GM18526 (cell line): ENCODE results near the gene SEC24A.

Experiments
- POLR2A ChIP-seq: IDR thresholded peaks from 3 replicates; pipeline ENCODE4 v1.6.1; 2011; ENCODE audit not compliant: insufficient read length; ENCODE audit errors: extremely low read depth

The SEC24A gene

DNA sequence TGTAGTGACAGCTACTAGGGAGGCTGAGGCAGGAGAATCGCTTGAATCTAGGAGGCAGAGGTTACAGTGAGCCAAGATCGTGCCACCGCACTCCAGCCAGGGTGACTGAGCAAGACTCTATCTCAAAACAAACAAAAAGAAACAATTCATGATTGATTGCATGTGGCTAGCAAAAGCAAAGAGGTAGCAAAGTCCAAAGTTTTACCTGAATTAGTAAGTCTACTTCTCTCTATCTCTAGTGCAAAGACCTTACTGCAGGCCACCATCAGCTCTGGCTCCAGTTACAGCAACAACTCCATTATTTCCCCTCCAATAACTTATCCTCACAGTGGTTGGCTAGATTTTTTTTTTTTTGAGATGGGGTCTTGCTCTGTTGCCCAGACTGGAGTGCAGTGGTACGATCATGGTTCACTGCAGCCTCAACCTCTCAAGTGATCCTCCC lies 9.8 kb upstream of the SEC24A start:
- TF ChIP-seq POLR2A: no peak

DNA sequence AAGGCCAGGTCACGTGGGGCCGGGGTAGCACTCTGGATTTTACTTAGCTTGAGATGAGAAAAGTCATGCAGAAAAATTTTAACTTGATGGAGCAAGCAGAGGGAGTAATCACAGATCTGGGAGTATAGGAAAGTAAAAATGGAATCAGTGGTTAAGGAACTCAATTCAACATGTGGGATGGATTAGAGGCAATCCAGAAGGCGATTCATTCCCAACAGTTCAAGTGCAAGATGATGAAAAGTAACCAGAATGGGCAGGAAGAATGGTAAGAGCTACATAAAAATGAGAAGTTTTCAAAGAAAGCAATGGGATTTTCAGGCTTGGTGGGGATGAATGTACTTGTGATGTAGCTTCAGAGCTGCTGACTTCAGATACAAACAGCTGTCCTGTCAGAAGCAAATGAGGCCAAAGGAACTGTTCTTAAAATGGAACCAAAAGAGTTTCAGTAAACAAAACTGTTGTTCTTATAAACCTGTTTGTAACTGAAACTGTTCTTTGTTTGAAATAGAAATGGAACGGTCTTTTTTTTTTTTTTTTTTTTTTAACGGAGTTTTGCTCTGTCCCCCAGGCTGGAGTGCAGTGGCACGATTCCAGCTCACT lies 5.6 kb upstream of the SEC24A start:
- no peak for TF ChIP-seq POLR2A

DNA sequence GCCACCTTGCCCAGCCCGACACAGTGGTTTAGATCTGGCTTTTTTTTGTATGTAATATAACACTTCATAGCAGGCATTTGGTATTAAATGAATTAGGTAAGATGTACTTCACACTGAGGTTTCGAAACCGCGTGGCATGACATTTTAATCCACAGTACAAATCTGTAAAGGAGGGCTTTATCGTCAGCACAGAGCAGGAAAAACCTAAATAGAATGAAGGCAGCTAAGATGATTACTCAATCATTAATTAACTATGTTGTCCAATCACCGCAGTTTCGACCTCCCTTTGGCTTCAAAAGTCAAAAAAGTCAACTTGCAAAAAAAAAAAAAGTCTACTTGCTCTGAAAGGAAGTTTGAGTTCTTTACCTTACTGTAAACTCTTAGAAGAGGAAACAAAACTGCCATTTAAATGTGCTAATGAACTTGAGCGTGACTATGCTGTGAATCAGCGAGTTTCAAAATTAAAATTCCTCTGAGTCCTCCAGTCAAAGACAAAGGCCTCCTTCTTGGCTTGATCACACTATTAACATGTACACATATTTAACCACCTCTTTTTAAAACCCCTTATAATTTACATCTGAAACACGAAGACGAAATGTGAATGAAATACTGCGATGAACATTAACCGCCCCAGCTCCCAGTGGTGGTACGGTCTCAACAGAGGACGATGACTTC lies 698 bp upstream of the SEC24A start:
- no peak for TF ChIP-seq POLR2A

DNA sequence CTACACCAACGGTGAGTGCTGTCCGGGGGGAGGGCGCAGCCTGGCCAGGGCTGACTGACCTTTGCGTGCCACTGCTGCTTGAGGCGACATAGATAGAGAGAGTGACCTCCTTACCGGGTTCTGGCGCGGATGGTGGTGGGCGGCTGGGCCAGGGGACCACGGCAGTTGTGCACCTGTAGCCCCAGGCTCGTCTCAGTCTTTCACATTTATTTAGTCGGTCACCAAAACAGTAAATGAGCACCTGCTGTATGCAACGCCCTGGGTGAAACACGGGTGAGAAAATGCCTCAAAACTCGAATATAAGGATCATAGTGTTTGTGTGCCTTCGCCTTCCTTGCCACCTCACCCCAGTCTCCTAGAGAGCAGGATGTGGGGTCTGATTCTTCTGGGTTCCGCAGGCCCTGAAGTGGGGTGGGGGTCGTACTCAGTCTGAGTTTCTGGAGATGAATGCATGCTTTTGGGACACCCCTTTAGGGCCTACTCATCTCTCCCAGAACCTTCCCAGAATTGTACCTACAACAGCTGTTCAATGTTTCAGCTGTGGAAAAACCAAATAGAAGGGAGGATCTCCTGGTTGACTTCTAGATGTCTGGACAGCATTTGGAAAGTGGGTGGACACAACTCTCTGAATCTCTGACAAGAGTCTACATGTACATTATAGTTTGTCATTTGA lies 714 bp downstream of the SEC24A start:
- no peak for TF ChIP-seq POLR2A

DNA sequence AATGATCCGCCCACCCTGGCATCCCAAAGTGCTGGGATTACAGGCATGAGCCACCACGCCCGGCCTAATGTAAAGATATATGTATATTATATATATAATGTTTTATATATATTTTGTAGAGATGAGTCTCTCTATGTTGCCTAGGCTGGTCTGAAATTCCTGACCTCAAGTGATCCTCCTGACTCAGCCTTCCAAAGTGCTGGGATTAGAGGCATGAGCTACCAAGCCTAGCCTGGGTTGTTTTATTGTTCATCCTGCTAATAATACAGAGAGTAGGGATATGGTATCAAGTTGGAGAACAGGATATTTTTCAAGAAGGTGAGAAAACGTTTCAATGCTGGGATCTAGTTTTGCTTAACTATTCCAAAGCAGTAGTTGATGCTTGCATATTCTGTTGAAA lies 2.9 kb downstream of the SEC24A start:
- no peak for TF ChIP-seq POLR2A

DNA sequence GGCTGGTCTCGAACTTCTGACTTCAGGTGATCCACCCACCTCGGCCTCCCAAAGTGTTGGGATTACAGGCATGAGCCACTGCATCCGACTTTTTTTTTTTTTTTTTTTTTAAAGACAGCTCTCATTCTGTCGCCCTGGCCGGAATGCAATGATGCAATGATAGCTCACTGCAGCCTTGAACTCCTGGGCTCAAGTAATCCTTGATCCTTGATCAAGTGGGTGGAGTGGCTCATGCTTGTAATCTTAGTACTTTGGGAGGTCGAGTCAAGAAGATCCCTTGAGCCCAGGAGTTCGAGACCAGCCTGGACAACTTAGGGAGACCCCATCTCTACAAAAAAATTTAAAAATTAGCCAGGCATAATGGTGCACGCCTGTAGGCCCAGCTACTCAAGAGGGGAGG lies 8.1 kb downstream of the SEC24A start:
- no peak for TF ChIP-seq POLR2A

DNA sequence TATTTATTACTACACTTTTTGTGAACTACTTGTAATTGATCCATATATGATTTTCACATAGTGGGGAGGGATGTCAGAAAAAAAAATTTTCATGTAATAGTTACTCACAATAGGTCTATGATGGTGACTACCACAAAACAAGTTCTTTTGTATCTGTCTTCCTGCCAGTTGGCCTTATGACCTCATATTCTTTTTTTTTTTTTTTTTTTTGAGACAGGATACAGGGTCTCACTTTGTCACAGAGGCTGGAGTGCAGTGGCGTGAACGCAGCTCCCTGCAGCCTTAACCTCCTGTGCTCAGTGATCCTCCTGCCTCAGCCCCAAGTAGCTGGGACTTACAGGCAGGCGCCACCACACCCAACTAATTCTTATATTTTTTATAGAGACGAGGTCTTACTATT lies 10.9 kb downstream of the SEC24A start:
- no peak for TF ChIP-seq POLR2A

DNA sequence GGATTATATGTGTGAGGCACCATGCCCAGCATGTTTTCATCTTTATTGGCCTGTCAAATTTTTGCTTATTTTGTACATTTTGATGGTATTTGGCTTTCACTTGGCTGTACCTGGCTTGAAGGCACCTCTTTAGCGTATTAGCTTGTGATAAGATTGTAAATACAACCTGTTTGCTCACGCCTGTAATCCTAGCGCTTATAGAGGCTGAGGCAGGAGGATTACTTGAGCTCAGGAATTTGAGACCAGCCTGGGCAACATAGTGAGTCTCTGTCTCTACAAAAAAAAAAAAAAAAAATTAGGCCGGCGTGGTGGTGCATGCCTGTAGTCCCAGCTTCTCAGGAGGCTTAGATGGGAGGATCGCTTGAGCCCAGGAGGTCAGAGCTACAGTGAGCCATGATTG lies 11.3 kb downstream of the SEC24A start:
- TF ChIP-seq POLR2A: no peak

DNA sequence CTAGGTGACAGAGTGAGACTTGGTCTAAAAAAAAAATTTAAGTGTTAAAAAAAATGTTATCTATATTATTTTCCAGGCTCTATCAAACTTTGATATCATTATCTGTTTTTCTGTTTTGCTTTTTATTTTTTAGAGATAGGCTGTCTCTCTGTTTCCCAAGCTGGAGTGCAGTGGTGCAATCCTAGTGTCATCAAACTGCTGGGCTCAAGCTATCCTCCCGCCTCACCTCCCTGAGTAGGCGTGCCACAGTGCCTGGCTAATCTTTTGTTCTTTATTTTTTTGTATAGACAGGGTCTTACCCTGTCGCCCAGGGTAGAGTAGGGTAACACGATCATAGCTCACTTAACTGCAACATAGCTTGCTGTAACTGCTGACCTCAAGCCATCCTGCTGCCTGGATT lies 14.4 kb downstream of the SEC24A start:
- no peak for TF ChIP-seq POLR2A

DNA sequence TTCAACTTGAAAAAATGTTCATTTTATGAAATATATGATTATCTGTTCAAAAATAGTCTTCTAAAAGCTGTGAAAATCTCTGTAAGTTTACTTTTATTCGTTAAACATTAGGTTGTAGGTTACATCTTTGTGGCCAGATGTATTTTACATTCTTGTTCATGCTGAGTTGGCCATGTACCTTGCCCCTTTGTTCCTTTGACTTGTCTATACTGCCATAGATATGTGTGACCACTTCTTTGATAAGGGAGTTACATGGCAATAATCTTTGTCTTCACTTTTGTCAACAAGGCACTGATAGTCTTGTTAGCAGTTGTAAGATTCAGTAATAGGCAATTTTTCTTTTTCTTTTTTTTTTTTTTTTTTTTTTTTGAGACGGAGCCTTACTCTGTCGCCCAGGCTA lies 15.9 kb downstream of the SEC24A start:
- TF ChIP-seq POLR2A: no peak

DNA sequence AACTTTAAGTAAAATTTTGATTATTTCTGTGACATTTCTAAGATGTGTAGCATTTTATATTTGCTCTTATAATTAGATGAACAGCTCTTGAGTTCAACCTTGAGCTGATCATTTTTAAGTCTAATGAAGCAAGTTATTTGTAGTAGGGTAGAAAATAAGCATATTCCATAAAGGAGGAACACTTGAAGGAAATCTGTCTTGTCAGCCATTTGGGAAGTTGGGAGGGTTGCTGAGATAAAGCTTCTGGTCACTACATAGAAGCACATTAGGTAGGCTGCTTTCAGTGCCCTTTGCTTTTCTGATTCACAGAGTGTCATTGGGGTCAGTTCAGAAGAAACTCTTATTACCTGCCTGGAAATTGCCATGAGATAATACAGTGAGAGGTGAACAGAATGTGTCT lies 44.1 kb downstream of the SEC24A start:
- no peak for TF ChIP-seq POLR2A

DNA sequence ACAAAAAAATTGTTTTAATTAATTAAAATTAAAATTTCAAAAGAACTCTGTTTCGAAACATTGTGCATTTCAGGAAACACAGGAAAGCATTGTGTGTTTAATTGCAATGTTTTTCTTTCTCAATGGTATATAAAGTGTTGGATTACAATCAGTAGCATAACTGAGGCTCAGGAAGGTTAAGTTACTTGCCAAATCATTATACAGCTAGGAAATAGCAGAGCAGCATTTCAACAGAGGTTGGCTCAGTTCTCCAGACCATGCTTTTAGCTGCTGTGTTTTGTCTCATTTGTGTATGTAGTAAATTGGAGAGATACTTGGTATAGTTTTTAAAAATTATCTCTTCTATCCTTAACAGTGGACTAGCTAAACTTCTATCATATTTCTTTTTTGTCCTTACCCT lies 59.7 kb downstream of the SEC24A start:
- TF ChIP-seq POLR2A: no peak

DNA sequence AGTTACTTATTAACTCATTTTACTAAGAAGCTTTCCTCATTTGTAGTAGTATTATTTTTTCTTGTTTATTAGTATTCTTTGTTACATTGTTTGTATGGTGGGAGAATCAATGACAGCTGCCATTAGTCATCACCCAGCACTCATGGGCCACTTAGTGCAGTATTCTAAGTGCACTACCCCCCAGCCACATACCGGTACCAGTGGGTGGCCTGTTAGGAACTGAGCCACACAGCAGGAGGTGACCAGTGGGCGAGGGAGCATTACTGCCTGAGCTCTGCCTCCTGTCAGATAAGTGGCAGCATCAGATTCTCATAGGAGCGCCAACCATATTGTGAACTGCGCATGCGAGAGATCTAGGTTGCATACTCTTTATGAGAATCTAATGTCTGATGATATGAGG lies 65.5 kb downstream of the SEC24A start:
- TF ChIP-seq POLR2A: no peak

DNA sequence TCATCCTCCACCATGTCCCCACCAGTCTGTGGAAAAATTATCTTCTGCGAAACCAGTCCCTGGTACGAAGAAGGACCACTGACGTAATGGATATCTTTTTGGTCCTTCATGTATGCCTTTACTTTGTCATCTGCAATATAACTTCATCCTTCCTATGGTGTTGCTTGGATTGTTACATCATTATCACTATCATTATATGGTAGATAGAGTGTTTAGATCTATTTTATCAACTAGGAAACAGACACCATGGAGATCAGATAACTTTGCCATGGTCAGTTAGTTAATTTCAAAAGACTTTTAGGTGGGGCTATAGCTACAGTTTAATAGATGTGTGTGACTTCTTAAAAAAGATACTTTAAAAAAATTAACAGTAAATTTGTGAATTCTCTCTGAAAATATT lies 66.0 kb downstream of the SEC24A start:
- no peak for TF ChIP-seq POLR2A

DNA sequence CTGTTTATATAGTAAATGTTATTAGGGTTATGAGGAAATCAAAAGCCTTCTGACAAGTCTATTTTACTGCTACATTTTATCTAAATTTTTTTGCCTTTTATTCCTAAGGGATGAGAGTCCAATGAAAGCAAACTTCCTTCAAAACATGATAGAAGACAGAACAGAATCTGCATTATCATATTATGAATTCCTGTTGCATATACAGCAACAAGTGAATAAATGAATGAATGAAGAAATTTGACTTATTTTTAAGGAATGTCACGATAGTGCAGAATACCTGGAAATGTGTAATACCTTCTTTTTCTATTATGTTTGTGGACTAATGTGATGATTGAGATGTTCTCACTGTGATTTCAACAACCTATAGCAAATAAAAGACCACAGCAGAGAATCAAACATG lies 76.3 kb downstream of the SEC24A start:
- TF ChIP-seq POLR2A: no peak

DNA sequence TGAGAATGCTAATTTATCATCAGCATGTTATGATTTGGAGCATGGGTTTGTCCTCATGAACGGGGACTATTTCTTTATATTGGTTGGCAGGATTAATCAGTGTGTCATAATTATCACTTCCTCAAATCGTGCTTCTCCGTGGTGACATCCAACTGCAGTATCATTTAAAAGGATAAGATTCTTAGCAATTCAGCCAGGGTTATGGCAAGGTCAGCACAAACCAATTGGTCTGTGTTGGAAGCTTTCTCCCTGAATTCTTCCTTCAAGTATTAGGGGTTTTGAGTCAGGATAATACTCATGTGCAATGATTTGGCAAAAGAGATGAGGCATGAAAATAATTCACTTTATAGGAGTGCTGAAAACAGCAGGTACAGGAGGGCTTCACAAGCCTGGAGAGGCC lies 84.2 kb downstream of the SEC24A start:
- TF ChIP-seq POLR2A: no peak

DNA sequence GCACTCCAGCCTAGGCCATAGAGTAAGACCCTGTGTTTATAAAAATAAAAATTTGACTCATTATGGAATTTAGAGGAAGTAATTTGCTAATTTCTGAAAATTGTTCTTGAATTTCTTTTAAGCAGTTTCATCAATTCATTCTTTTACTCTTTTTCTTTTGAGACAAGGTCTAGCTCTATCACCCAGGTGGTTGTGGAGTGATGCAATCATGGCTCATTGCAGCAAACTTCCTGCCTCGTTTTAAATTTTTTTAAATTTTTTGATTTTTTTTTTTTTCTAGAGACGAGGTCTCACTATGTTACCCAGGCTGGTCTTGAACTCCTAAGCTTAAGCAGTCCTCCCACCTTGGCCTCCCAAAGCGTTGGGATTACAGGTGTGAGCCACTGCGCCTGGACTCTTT lies 86.7 kb downstream of the SEC24A start:
- TF ChIP-seq POLR2A: no peak
